Thyroid gland (tissue), 4 donors: ENCODE measurements around the gene OSTN. TPM values are rescaled to one million over a fixed set of nuclear protein-coding genes. Genes with fewer than 3 reads are reported as not detected.

Experiments
- DNase-seq, 2 donors: peaks; one replicate each; pipeline ENCODE4 v3.0.0-alpha.2; 2019
- H3K27ac ChIP-seq, 3 donors: fragments of 200-600 bp; sonication (generic); 1 replicate in 2 of 3; 2 replicates in 1 of 3; pipeline ENCODE4 v1.5.1; 2016 to 2019; ENCODE audit warnings: mild to moderate bottlenecking in 1 of 3, moderate library complexity in 1 of 3
- H3K27me3 ChIP-seq: fragments of 200-600 bp; sonication (generic); one replicate; pipeline ENCODE4 v1.5.1; 2019
- H3K36me3 ChIP-seq, 2 donors: fragments of 200-600 bp; sonication (generic); one replicate each; pipeline ENCODE4 v1.5.1; 2016 to 2019
- H3K4me1 ChIP-seq, 2 donors: fragments of 200-600 bp; sonication (generic); one replicate each; pipeline ENCODE4 v1.5.1; 2017 to 2019
- H3K4me3 ChIP-seq, 3 donors: fragments of 200-600 bp; sonication (generic); replicated peaks in 1 of 3; 1 replicate in 2 of 3; 2 replicates in 1 of 3; pipeline ENCODE4 v1.5.1; 2016; ENCODE audit warnings: mild to moderate bottlenecking in 1 of 3
- H3K9me3 ChIP-seq: fragments of 200-600 bp; sonication (generic); one replicate; pipeline ENCODE4 v1.5.1; 2017
- CTCF ChIP-seq, 6 experiments: fragments of 200-600 bp in 3 of 6; fragments of 450-650 bp in 3 of 6; sonication (generic) in 3 of 6; IDR thresholded peaks; one replicate each; pipeline ENCODE4 v1.5.1; 2016 to 2019; ENCODE audit warnings: antibody characterized with exemption in 6 of 6, mild to moderate bottlenecking in 2 of 6, inconsistent platforms in 1 of 6, moderate library complexity in 1 of 6
- POLR2A ChIP-seq, 2 donors: fragments of 450-650 bp; IDR thresholded peaks; one replicate each; pipeline ENCODE4 v1.6.1; 2017; ENCODE audit warnings: antibody characterized with exemption in 2 of 2, mild to moderate bottlenecking in 2 of 2, moderate library complexity in 1 of 2
- WGBS, 2 donors: methylation state at CpG; one replicate each; pipeline ENCODE4 v1.1.5; 2017; 5-methylcytosine and 5-hydroxymethylcytosine counted together
- intact Hi-C: fragments of 100-400 bp; cut with DNase I; formaldehyde crosslinking; loops from one replicate; pipeline ENCODE4 v1.15.1; 2023
- total RNA-seq, 4 donors: library from RNA; depleted of rRNA; stranded (reverse); fragments of >200 nt; gene quantifications; one replicate each; pipeline ENCODE4 v1.2.3, GENCODE V29; 2016

The OSTN gene
- total RNA-seq, 4 donors from 2014 or later, result not detected

- Histone ChIP-seq H3K27me3 (no peaks in the 10 kb centered on the region), H3K36me3 (no peaks in the 10 kb centered on the region), H3K9me3 (no peaks in the 10 kb centered on the region), H3K4me3 (no peak overlapping the region), H3K27ac (no peak overlapping the region), H3K4me1 (no peaks in the 10 kb centered on the region)
- WGBS, 2 donors, result 62 to 75% methylated on average over 4 of the region's 4 CpGs
- no peak for DNase-seq
- intact Hi-C loops, result no loop called here
- TF ChIP-seq CTCF (IDR thresholded peaks at IDR 0.05), result no peak
- TF ChIP-seq POLR2A (IDR thresholded peaks at IDR 0.05), result no peak
These were observed 83.5 kb downstream of the OSTN start for GRCh38 chr3:191282251-191283185.

- intact Hi-C loops, result no loop called here
- Histone ChIP-seq H3K36me3 (no peaks in the 10 kb centered on the region), H3K4me3 (no peak overlapping the region), H3K27me3 (no peaks in the 10 kb centered on the region), H3K4me1 (no peaks in the 10 kb centered on the region), H3K27ac (no peak overlapping the region), H3K9me3 (no peaks in the 10 kb centered on the region)
- no peak for DNase-seq
- WGBS, 2 donors, result 96 to 98% methylated on average over 2 of the region's 2 CpGs
- TF ChIP-seq POLR2A (IDR thresholded peaks at IDR 0.05) (no peak), CTCF (IDR thresholded peaks at IDR 0.05) (no peak)
These were observed 84.4 kb downstream of the OSTN start for GRCh38 chr3:191283400-191283799.

GRCh38 chr3:191290311-191291025 is 91.4 kb downstream of the OSTN start:
- WGBS, 2 donors, result 70 to 83% methylated on average over 4 of the region's 4 CpGs

GRCh38 chr3:191292243-191293015 is 93.4 kb downstream of the OSTN start:
- DNase-seq, result no peak
- no peak overlapping the region for H3K4me3 ChIP-seq
- no peaks in the 10 kb centered on the region for H3K4me1 ChIP-seq
- no peaks in the 10 kb centered on the region for H3K36me3 ChIP-seq
- H3K27ac ChIP-seq, result no peak overlapping the region
- TF ChIP-seq CTCF (IDR thresholded peaks at IDR 0.05) (no peak), POLR2A (IDR thresholded peaks at IDR 0.05) (no peak)
- no peaks in the 10 kb centered on the region for H3K27me3 ChIP-seq
- no peaks in the 10 kb centered on the region for H3K9me3 ChIP-seq
- 74 to 86% methylated on average over 5 of the region's 5 CpGs for WGBS, 2 donors
- intact Hi-C loops, result no loop called here

More at GRCh38 chr3:191290311-191291025, 91.4 kb downstream of the OSTN start:
- no peaks in the 10 kb centered on the region for H3K27me3 ChIP-seq
- H3K4me3 ChIP-seq, result no peak overlapping the region
- no peaks in the 10 kb centered on the region for H3K9me3 ChIP-seq
- H3K36me3 ChIP-seq, result no peaks in the 10 kb centered on the region
- H3K27ac ChIP-seq, result no peak overlapping the region
- intact Hi-C loops, result no loop called here
- TF ChIP-seq POLR2A (IDR thresholded peaks at IDR 0.05) (no peak), CTCF (IDR thresholded peaks at IDR 0.05) (no peak)
- no peaks in the 10 kb centered on the region for H3K4me1 ChIP-seq
- no peak for DNase-seq
